RWPE1 (cell line): ENCODE results near the gene RGS13.

ENCODE experiments used
- CTCF ChIA-PET: fragments of 350-600 bp; sonication (Branson Sonifier 250); formaldehyde crosslinking; extraction: SDS; loops from one replicate; lab custom pipeline; 2021; lab: Yijun Ruan, JAX
- POLR2A ChIA-PET: fragments of 400-600 bp; formaldehyde crosslinking; extraction: SDS; loops from one replicate; lab custom pipeline; 2020; ENCODE audit warnings: antibody characterized with exemption; ENCODE audit not compliant: low non-redundant PET; lab: Yijun Ruan, JAX
- DNase-seq: peaks from one replicate; pipeline ENCODE4 v3.0.0; 2012; ENCODE audit warnings: low spot score
- H3K27ac ChIP-seq: fragments of 450-650 bp; 2 replicates; pipeline ENCODE4 v1.5.1; 2017
- TF ChIP-seq, protein P1 (sequence below): fragments of 450-650 bp; conservative IDR thresholded peaks from 2 replicates; pipeline ENCODE4 v1.5.1; 2017; ENCODE audit warnings: low read depth, mild to moderate bottlenecking

Gene RGS13, protein sequence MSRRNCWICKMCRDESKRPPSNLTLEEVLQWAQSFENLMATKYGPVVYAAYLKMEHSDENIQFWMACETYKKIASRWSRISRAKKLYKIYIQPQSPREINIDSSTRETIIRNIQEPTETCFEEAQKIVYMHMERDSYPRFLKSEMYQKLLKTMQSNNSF

DNA sequence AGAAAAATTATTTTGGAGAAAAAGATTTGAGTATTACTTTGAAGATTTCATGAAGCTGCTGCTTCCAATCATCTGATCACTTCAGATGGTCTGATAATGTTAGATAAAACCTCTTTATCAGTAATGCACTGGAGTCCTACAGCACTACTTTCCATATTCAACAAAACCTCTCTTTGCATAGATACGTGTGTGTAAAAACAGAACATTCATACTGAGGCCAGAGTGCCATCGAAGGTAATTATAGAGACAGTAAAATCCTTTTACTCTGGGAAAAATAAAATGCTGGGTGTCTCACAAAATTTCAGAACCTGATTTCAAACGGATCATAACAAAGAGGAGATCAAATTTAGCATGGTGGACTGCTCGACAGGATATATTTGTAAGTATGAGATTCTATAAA, at the start of gene RGS13:
Gene RGS13 (plus strand): TSS at position 209 of the 400 bp plus-strand sequence. CDS start 8,188 bp downstream, outside the sequence.
- CTCF ChIA-PET = no interaction called here
- TF ChIP-seq, protein P1, sequence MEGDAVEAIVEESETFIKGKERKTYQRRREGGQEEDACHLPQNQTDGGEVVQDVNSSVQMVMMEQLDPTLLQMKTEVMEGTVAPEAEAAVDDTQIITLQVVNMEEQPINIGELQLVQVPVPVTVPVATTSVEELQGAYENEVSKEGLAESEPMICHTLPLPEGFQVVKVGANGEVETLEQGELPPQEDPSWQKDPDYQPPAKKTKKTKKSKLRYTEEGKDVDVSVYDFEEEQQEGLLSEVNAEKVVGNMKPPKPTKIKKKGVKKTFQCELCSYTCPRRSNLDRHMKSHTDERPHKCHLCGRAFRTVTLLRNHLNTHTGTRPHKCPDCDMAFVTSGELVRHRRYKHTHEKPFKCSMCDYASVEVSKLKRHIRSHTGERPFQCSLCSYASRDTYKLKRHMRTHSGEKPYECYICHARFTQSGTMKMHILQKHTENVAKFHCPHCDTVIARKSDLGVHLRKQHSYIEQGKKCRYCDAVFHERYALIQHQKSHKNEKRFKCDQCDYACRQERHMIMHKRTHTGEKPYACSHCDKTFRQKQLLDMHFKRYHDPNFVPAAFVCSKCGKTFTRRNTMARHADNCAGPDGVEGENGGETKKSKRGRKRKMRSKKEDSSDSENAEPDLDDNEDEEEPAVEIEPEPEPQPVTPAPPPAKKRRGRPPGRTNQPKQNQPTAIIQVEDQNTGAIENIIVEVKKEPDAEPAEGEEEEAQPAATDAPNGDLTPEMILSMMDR = no peak
- H3K27ac ChIP-seq = no peak within 1 kb of the TSS
- DNase-seq = no peak
- POLR2A ChIA-PET = no interaction called here

DNA sequence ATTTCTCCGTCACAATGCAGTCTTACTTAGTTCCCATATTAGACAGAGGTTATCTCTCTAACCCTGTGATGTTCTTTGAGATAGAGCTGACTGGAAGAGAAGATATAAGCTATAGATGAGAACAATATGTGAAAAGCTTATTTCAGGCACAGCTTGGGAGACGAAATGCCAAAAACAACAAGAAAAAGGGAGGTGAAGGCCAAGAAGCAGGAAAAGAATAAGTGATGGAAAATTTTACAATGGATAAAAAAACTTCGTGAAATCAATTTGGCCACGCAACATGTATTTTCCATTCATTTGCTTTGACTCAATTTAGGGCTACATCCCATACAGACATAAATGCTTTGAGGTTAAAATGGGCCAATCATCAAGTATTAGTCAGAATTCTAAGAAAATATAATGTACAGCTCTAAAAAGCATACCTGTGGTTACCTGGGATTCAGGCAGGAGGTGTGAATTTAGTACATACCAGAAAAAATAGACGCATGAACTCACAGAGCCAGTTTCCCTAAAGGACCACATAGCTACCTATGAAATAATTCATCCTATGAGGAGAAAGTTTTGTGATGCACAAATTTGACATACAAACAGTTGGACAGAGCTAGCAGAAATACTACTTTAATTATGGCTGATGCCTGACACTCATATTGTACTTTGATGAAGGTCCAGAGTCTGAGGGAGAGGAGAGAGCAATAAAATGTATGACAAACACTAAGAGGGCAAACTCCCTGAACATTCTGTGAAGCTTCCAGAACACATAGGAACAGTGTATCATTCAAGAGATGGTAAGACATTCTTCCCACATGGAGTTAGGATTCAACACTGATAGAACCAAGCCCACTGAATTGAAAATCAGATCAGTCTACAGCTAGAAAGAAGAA, 48.3 kb upstream of the RGS13 start:
- TF ChIP-seq, protein P1 = no peak
- POLR2A ChIA-PET = no interaction called here
- no peak for DNase-seq
- no peak overlapping the region for H3K27ac ChIP-seq
- CTCF ChIA-PET = interaction anchor here (0.6 to 0.9 kb wide), 2 partner anchors 20 to 114 kb away, joined by 3 read pairs; no protein-coding TSS in a partner anchor

DNA sequence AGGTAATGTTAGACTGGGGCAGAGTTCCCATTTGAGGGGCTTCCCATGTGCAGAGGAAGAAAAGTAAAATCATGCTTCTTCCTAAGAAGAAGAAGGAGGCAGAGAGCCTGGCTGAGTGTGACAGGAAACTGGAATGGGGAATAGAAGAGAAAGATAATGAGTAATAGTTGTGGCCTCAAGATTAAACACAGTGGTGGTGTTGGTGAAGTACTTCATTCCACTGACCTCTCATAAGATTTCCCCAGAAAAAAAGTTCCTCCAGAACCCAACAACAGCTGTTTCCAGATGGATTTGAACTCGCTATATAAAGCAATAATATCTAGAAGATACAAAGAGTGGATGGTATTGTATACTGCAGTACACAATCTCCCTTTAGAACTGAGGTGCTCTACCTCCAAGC, 47.4 kb upstream of the RGS13 start:
- ChIA-PET CTCF (no interaction called here), POLR2A (no interaction called here)

DNA sequence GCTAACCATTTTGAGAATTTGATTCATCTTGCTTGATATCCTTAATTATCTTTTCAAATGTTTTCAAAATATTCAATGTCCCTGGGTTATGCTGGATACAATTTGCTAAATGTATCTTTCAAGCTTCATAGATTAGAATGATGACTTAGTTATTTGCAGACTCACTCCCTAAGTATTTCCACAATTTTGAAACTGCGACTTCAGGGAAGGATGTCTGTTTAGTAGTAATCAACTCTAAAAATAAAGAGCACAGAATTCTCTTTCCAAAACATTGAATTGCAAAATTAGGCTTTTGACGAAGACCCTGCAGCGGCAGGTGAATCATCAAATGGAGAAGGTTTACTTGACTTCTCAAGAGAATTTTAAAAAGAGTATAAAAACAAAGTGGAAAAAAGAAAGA, 46.1 kb upstream of the RGS13 start:
- ChIA-PET CTCF (interaction anchor here (0.7 kb wide), 1 partner anchor 110 kb away, joined by 3 read pairs; no protein-coding TSS in a partner anchor), POLR2A (no interaction called here)
- no peak overlapping the region for H3K27ac ChIP-seq
- no peak for DNase-seq
- TF ChIP-seq, protein P1 = no peak

More for the DNA sequence above, 47.4 kb upstream of the RGS13 start:
- H3K27ac ChIP-seq = no peak overlapping the region
- TF ChIP-seq, protein P1 = no peak
- no peak for DNase-seq

DNA sequence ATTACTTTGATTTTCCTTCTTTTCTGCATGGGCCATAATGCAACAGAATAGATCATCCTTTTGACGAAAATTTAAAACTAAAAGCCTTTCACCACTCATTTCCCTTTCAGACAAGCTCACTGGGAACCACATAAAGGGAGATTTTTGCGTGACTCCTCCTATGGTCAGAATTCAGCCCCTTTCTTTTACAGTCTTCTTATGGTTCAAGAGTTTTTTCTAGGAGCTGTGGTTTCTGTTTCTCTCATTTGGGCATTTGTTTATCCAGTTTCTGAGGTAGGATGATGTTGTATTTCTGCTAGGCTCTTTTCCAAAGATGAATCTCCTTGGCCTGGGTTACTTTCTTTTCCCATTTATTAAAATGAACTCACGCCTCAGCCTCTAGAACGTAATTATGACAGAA, 43.4 kb upstream of the RGS13 start:
- DNase-seq = no peak
- TF ChIP-seq, protein P1 = no peak
- H3K27ac ChIP-seq = no peak overlapping the region
- ChIA-PET POLR2A (no interaction called here), CTCF (interaction anchor here (0.6 kb wide), 1 partner anchor 906 kb away, joined by 3 read pairs; no protein-coding TSS in a partner anchor)

DNA sequence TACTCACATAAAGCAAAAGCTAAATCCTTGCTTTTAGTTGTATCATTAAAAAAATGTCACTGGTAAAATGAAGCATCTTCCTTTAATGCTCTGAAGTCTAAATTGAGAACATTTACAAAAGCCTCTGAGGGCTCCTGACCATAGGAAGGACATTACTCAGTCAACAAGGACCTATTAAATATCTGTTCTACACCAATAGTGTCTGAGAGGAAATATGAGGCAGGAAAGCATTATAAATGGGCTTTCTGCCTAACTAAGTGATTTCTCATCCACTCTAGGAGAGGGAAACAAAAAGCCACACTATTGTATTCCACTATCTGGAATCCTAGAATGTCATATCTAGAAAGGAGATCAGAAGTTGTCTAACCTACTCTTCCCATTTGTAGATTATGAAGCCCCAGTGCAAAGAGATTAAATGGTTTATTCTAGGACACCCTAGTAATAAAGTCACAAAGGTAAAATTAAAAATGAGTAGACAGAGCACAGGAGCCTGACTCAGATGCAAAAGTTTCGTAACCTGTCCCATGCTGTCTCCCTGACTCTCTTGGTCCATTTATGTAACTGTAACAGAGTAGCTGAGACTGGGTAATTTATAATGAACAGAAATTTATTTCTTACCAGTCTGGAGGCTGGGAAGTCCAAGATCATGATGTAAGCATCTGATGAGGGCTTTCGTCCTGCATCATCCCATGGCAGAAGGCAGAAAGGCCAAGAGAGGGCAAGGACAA, 42.8 kb upstream of the RGS13 start:
- ChIA-PET CTCF (no interaction called here), POLR2A (no interaction called here)
- no peak for DNase-seq
- no peak overlapping the region for H3K27ac ChIP-seq
- TF ChIP-seq, protein P1 = no peak
